Stimulated activated CD8-positive, alpha-beta memory T cell treated with anti-CD3 and anti-CD28 coated beads, Interleukin-15, amount 100 ng/mL, for 48 hours (primary cell): ENCODE results near the gene PIMREG.

Source experiments
- DNase-seq, 2 donors: peaks; one replicate each; pipeline ENCODE4 v3.0.0-alpha.2; 2020; ENCODE audit warnings: low read depth in 2 of 2

Gene PIMREG

DNA sequence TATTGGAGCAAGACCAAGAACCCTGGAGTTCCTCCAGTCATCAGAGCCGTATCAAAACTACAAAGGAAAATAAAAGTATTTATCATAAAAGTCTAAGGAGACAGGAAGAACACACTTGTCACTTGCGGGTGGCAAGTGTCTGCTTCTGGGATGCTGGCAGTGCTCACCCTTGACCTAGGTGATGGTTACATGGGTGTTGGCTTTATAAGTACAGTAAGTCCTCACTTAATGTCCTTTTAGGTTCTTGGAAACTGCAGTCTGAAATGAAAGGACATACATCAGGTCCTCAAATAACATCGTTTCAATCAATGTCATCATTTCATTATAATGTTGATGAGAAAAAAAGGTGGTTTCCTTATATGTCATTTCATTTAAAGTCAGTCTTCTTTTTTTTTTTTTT is 6.3 kb upstream of the PIMREG start:
- DNase-seq: no peak

DNA sequence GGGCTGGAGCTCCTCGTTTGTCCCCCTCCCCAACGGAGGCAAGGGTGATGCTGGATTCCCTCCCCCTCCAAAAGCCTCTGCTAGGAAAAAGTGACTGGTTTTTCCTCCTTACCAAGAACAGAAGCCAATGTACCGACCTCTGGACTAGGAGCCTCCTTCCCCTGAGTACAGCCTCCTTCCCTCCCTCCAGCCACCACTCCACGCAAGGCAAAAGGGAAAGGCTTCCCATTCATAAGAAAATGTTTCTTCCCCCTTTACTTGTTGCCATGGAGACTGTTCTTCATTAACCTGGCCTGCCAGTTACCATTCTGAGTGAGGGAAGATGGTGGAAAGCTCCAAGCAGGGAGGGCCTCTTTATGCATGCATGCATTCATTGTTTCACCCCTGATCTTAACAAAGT is 4.3 kb upstream of the PIMREG start:
- no peak for DNase-seq

GRCh38 chr17:6442775-6443174 is 1.5 kb upstream of the PIMREG start:
- DNase-seq: no peak

DNA sequence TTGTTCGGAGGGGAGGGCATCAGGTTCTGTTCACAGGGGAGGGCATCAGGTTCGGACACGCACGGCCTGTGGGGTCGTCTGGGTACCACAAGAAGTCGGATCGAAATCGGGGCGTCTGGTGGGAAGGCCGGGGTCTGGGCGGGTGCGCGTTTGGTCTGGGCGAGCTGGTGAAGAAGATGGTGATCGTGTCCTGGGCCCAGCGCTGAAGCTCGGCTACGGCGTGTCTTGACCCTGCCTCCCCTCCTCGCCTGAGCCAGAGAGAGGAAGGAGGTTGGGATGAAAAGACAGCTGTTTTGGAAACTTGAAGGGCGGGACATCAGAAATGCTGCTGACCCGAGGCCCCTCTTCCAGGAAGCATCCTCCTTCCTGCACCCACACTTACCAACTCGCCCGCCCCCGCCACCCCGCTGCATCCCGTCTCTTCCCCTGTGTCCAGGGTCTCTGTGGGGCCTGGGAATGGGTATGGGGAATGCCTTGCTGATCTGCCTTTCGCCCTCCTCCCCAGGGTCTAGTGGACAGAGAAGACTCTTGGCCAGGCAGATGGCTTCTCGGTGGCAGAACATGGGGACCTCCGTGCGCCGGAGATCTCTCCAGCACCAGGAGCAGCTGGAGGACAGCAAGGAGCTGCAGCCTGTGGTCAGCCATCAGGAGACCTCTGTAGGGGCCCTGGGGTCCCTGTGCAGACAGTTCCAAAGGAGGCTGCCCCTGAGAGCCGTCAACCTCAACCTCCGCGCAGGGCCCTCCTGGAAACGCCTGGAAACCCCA is 498 bp downstream of the PIMREG start:
- no peak for DNase-seq

GRCh38 chr17:6446516-6447100 is 2.4 kb downstream of the PIMREG start:
- DNase-seq: no peak

DNA sequence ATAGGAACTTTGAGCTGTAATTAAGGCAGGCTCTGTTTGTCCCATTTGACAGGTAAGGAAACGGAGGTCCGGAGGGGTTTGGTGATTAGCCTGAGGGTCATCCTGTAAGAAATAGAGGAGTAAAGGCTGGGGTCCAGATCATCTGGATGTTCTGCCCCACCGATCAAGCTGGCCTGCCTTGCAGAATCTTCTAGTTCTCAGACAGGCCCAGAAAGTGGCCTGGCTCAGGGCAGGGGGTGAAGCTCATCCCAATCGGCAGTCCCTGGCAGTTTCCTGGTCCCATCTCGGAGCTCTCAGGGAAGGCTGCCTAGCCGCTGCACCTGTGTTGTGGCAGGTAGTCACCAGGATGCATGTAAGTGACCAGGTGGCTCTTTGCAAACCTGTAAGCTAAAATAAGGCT is 4.2 kb downstream of the PIMREG start:
- DNase-seq: no peak

- no peak for DNase-seq
These were observed 5.1 kb downstream of the PIMREG start for GRCh38 chr17:6449307-6449706.

GRCh38 chr17:6450926-6451832 is 6.9 kb downstream of the PIMREG start:
- DNase-seq: no peak

DNA sequence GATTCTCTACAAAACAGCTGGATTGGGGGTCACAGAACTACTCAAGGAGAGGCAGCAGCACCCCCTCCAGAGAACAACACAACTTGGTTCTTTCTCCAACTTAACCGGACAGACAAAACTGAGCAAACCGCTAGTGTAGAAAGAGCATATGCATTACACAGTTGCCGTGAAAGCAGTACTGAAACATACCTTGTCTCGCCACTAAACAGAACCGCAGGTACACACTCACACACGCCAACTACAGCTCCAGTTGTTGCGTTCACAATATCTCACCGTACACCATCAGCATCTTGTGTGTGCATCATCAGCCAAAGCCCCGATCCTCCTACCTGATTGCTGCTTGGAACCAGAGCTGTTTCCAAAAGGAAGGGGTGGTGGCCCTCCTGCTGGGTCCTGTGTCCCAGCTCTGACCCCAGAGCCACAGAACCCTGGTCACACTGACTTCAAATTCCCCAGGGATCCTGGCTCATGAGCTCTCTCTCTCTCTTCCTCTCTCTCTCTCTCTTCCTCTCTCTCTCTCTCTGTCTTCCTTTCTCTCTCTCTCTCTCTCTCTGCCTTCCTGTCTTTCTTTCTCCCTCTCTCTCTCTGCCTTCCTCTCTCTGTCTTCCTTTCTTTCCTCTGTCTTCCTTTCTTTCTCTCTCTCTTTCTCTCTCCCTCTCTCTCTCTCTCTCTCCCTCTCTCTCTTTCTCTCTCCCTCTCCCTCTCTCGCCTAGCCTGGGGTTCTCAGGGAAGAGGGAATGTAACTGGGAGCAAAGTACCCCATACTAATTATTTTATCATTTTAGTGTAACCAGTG is 8.4 kb downstream of the PIMREG start:
- DNase-seq: no peak

DNA sequence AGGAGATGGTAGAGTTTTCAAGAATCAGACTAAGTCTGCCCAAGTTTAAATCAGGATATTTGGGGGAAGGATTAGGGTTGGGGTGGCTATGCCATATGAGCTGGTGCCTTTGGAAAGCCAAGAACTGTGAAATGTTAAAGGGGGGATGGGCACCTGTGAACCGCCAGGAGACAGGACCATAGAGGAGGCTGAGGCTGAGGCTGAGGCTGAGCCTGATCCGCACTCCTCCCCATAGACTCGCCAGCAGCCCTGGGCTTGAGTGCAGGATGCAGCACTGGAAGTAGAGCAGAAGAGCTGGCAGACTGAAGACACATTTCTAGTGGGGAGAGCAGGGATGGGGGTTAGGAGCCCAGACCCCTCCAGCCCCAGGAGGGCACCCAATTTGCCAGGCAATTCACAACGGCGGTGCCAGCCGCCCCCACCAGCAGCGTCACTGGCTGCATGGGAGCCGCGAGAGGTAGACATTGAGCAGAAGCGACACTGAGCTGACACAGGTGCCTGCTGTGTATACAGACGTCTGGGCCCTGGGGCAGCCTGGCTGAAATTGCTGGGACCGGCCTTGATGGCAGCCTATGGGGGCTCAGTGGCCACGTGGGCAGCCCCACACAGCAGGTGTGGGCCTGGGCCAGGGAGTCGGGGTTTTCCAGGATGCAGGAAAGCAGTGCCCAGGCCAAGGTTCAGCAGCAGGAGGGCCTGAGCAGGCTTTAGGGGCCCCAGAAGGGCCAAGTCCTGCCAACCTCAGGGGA is 9.2 kb downstream of the PIMREG start:
- DNase-seq: no peak

DNA sequence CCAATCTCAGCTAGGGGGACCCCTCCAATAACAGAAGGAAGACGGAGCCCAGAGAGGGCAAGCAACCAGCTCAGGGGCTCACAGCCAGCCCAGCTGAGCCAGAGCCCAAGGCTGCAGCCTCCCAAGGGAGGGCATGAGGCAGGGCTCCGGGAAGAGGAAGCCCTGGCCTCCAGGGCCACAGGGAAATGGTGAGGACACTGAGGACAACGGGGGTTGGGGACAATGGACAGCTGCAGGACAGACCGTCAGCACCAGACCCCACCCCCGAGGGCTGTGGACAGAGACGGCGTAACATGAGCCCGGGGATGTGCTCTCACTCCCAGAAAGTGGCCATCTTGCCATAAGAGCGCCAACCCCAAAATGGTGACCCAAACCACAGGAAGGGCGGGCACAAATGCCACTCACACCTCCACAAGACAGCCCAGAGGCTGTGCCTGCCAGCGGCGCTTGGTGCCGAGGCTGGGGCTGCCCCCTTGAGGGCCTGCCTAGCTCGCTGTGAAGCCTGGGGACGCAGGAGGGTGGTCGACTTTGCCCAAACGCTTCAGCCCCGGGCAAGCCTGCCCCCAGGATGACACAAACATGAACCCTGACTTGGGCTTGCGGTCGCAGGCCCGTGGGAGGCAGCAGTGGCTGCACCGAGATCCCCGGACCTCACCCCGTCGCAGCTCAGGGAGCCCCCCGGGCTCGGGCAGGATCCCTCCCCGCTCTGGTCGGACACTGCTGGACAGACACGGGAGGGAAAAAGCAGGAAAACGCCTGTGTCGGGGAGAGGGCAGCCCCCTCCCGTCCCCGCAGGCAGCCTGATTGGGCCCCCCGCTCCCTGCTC is 10.5 kb downstream of the PIMREG start:
- no peak for DNase-seq

- DNase-seq: no peak
These were observed 11.1 kb downstream of the PIMREG start for GRCh38 chr17:6455321-6455705.

DNA sequence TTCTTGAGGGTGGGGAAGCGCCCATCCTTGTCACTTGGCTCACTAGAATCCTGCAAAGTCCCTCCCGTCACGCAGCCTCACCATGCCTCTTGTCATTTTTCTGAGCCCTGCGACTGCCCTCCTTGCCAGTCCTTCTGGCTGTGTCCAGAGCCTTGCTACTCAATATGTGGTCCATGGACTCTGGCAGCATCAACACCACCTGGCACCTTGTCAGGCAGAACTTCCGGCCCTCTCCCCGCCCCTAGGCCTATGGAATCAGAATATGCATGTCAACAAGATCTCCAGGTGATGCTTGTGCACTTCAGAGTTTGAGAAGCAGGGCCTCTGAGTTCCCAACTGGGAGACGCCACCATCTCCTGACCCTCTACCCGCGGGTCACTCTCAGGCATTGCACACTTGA is 12.1 kb downstream of the PIMREG start:
- no peak for DNase-seq

DNA sequence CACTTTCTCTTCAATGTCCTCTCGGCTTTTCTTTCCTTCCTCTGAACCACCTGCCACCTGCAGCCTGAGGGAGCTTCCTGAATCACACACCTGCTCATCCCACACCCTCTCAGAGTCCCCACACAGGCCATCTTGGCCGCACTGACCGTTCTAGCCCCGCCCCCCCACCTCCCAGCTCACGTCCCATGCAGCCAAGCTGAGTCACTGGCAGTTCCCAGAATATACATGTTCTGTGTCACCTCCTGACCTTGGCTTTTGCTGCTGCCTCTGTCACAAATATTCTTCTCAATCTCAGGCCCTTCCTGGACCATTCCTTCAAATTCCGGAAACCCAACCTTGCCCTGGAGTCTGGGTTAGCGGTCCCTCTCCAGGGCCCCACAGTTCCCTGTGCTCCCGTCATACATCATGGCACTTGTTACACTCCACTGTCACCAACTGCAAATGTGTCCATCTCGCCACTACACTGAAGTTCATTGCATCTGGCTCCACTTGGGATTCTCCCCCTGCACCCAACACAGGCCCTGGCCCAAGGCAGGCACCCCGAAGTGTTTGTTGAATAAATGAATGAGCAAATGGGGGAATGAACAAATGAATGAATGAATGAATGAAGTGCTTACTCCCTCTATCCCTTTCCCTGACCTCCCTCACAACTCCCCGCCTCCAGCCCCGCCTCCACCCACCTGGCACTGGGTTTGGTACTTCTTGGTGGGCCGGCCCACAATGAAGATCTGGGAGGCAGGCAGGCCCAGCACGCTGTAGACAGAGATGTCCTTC is 12.8 kb downstream of the PIMREG start:
- DNase-seq: no peak

GRCh38 chr17:6457688-6458459 is 13.6 kb downstream of the PIMREG start:
- no peak for DNase-seq

GRCh38 chr17:6458460-6458950 is 14.2 kb downstream of the PIMREG start:
- no peak for DNase-seq

GRCh38 chr17:6460531-6461161 is 16.4 kb downstream of the PIMREG start:
- DNase-seq: no peak

DNA sequence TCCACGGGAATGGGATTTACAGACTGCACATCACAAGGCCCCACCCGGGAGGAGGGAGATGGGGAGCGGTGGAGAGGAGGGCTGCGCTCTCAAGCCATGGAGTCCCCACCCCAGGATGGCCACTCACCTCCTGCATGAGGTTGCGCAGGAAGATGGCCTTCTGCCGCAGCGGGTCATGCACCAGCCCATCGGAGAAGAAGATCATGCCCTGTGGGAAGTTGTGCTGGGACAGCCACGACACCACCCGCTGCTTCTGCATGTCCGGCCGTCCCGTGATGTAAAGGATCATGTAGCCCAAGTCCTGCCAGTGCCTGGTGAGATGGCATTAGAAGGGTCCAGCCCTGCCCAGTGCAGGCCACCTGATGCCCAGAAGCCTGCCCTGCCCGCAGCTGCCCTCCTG is 17.0 kb downstream of the PIMREG start:
- DNase-seq: no peak
